HG02588 (cell line): ENCODE results near the gene TBC1D32.
"Not testable (repeated sequence)": the region's sequence is repeated elsewhere in the genome, so short reads cannot be mapped to it uniquely, and the experiment has no call there.

ENCODE experiments used
- ATAC-seq: cut with Tn5 transposase; IDR thresholded peaks from one replicate; pipeline ENCODE4 v1.9.1; 2021; ENCODE audit warnings: mild to moderate bottlenecking, moderate library complexity; ENCODE audit not compliant: unreplicated experiment

Gene TBC1D32

GRCh38 chr6:121333694-121334093, 586 bp downstream of the TBC1D32 start:
- ATAC-seq = not testable (repeated sequence)

DNA sequence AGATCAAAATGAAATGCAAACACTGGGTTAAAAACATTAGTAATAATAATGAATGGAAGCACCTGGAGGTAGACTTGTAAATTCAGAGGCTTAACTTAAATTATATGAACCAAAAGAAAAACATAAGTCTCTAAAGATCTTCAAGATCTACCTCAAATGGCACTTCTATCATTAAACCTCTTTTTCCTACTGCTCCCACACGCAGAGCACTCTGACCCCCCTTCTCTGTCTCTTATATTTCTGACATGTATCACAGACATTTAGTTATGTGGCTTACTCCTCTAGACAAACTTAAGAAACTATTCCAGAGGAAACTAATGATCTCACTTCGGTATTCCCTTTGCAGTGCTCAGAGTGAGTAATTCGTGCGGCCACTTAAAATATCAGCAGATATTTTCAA, 1.1 kb downstream of the TBC1D32 start:
- no peak for ATAC-seq

- no peak for ATAC-seq
These were observed 3.8 kb downstream of the TBC1D32 start for GRCh38 chr6:121330516-121330915.

DNA sequence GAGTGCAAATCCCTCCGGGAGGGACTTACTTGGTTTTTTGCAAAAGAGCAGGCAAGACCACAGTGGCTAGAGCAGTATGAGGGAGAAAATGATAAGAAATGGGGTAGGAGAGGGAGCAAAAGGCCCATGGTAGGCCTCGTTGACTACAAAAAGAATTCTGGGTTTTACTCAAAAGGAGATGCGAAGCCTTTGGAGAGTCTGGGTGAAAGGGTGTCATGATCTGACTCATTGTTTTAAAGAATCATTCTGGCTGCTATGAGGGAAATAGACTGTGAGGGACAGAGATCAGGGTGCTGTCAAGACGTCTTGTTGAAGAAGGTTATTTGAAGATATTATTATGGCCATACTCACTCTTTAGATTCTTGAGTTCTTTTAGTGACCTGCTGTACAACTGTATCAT, 13.0 kb downstream of the TBC1D32 start:
- peak; percentile 43 for ATAC-seq

DNA sequence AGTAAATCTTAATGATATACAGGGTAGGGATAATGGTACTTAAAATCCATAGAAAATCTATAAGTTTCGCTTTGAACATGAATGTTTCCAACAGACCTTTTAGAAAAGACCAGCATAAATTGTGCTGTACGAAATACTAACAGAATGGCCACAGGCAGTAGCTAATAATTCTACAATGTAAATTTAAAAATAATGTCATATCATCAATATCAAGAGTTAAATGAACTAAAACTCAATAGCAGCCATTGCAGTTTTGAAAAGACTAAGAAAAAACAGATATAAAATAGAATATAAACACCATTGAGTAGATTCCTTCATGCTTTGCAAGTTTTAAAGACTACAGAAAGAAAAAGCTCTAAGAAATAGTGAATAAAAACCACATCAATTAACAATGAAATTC, 14.7 kb downstream of the TBC1D32 start:
- no peak for ATAC-seq

DNA sequence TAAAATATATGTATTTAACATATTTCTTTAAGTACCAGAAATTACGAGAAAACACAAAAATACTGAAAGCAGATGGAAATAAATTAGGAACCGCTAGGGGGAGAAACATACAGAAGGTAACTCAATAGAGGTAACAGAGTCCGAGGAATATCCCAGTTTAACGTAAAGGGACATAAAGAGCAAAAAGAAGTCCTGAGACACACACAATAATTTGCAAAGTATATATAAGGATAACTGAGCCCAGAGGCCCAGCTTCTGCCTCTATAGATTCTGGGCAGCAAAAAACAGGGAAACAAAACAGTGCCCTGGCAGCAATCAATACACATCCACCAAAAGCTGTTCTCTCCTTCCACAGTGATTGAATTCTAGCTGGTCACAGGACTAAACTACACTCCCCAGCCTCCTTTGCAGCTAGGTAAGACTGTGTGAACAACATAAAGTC, 15.1 kb downstream of the TBC1D32 start:
- no peak for ATAC-seq

DNA sequence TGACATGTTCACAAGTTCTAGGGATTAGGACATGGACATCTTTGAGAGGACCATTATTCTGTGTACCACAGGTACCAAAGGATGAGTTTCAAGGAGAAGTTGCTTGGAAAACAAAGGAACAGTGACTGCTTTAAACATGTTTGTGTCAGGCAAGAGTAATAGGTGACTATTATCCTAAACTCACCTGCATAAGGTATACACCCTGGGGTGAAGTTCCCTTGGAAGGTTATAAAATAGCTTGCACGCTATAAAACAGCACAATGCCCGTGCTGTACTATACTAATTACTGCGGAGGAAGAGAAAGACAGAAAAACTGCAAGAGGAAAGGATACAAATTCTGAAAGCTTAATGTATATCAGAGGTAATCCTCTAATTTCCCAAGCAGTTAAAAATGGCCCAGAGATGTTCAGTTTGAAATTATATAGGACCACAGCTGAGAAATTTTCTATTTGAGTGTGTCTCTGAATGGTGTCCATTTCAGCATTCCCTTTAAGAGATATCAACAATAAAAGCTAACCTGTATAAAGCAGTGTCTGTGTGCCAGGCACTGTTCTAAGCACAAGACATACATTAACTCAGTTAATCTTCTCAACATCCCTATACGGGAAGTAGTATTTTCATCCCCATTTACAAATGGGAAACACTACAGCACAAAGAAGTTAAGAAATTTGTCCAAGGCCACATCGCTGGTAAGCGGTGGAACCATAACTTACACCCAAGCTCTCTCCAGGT, 19.7 kb downstream of the TBC1D32 start:
- ATAC-seq = no peak

DNA sequence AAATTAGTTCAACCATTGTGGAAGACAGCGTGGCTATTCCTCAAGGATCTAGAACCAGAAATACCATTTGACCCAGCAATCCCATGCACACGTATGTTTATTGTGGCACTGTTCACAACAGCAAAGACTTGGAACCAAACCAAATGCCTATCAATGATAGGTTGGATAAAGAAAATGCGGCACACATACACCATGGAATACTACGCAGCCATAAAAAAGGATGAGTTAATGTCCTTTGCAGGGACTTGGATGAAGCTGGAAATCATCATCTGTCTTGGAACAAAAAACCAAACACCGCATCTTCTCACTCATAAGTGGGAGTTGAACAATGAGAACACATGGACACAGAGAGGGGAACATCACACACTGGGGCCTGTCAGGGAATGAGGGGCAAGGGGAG, 22.5 kb downstream of the TBC1D32 start:
- not testable (repeated sequence) for ATAC-seq

DNA sequence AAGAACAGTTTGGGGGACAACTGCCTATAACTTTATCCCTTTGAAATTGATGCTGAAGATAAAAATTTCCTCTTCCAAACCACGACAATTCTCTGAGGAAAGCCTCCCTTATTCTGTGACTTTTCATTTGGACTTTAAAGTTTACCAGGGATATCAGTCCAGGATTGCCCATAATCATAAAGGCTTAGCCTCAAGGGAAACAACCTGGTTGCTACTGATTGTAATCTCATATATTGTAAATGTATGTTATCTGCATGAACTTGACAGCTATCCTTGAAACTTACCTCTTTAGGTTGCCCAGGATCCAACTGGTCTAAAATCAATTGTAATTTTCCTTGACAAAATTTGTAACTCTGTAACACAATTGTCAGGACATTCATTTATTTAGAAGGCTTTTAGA, 23.8 kb downstream of the TBC1D32 start:
- ATAC-seq = no peak

DNA sequence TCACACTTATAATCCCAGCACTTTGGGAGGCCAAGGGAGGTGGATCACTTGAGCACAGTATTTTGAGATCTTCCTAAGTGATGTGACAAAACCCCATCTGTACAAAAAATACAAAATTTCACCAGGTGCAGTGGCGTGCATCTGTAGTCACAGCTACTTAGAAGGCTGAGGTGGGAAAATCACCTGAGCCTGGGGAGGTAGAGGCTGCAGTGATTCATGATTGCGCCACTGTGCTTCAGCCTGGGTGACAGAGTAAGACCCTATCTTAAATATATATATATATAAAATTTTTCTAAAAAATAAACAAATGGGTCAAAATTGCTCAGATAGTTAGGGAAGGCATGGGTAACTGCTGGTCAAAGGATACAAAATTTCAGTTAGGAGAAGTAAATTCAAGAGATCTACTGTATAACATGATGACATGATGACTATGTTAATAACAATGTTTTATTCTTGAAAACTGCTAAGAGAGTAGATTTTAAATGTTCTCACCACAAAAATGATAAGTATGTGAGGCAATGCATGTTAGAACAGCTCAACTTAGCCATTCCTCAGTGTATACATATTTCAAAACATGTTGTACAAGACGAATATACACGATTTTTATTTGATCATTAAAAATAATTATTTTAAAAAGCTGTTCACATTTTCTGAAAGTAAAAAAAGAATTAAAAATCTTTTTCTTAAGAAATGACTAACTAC, 24.4 kb downstream of the TBC1D32 start:
- no peak for ATAC-seq

GRCh38 chr6:121305957-121306607, 28.2 kb downstream of the TBC1D32 start:
- peak; percentile 79 for ATAC-seq

- peak; percentile 65 for ATAC-seq
These were observed 31.4 kb downstream of the TBC1D32 start for GRCh38 chr6:121302882-121303281.

DNA sequence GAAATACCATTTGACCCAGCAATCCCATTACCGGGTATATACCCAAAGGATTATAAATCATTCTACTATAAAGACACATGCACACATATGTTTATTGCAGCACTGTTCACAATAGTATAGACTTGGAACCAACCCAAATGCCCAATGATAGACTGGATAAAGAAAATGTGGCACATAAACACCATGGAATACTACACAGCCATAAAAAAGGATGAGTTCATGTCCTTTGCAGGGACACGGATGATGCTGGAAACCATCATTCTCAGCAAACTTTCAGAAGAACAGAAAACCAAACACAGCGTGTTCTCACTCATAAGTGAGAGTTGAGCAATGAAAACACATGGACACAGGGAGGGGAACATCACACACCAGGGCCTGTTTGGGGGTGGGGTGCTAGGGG, 33.1 kb downstream of the TBC1D32 start:
- not testable (repeated sequence) for ATAC-seq

DNA sequence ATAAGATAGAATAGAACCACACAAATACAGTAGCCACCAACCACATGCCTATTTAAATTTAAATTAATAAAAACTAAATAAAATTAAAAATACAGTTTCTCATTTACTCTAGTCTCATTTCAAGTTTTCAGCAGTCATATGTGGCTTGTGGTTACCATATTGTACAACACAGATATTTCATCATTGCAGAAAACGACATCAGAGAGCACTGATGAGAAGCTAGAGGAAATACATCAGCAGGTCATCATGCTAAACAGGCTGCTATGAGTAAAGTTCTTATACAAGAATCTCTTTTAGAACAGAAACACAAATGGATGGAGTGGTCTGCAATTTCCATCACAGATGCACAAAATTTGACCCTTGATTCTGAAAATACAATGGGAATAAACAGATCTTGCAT, 36.6 kb downstream of the TBC1D32 start:
- no peak for ATAC-seq

- no peak for ATAC-seq
These were observed 49.2 kb downstream of the TBC1D32 start for GRCh38 chr6:121285041-121285440.

GRCh38 chr6:121274666-121275295, 59.5 kb downstream of the TBC1D32 start:
- ATAC-seq = no peak

GRCh38 chr6:121263742-121264141, 70.5 kb downstream of the TBC1D32 start:
- ATAC-seq = no peak

GRCh38 chr6:121260651-121261102, 73.6 kb downstream of the TBC1D32 start:
- ATAC-seq = no peak

DNA sequence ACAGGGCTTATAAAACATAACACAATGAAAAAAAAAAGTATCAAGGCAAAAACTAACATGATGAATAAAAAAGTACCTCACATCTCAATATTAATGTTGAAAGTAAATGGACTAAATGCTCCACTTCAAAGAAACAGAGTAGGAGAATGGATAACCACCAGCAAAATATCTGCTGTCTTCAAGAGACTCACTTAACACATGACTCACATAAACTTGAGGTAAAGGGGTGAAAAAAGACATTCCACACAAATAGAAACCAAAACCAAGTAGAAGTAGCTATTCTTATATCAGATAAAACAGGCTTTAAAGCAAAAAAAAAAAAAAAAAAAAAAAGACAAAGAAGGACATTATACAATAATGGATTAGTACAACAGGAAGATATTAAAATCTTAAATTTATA, 86.9 kb downstream of the TBC1D32 start:
- ATAC-seq = no peak

- ATAC-seq = no peak
These were observed 91.9 kb downstream of the TBC1D32 start for GRCh38 chr6:121242386-121242785.

DNA sequence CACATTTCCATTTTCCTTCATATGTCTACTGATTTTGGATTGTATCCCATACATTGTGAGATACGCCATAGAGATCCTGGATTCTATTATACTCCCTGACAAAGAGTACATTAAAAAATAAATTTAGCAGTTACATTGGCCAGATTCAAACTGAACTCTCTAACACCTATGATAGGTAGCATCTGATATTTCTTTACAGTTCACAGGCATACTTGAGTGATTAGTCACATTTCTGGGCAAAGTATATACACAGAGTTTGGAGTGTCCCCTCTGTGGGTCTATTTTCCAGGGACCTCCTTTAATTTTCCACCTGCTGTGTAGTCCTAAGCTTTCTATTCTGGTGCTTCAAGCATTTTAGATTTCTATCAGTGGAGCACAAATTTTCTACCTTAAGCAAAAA, 96.4 kb downstream of the TBC1D32 start:
- ATAC-seq = no peak
